Natural killer cell (primary cell): Measurements from ENCODE around the gene CA12. TPM values are rescaled to one million over a fixed set of nuclear protein-coding genes. Genes with fewer than 3 reads are reported as not detected.

ENCODE experiments used
- ATAC-seq, 3 donors: fragments of 150-1000 bp in 2 of 3; fragments of 200-7000 bp in 1 of 3; cut with Tn5 transposase; 1 replicate in 1 of 3; 2 replicates in 2 of 3; pipeline ENCODE4 v1.10.0; 2021; ENCODE audit warnings: mild to moderate bottlenecking in 2 of 3, moderate library complexity in 2 of 3
- DNase-seq, 2 donors: peaks; one replicate each; pipeline versions ENCODE4 v3.0.0 to v3.0.0-alpha.2; 2013 to 2021; ENCODE audit warnings: mixed read lengths in 1 of 2
- H3K27ac ChIP-seq: one replicate; pipeline ENCODE4 v1.5.1; 2013; ENCODE audit warnings: mild to moderate bottlenecking, low read length
- H3K27me3 ChIP-seq: one replicate; pipeline ENCODE4 v1.6.1; 2013; ENCODE audit warnings: low read length; ENCODE audit not compliant: control insufficient read depth, insufficient read depth
- H3K36me3 ChIP-seq: one replicate; pipeline ENCODE4 v1.6.1; 2013; ENCODE audit warnings: low read length; ENCODE audit not compliant: control insufficient read depth, insufficient read depth
- H3K4me1 ChIP-seq: one replicate; pipeline ENCODE4 v1.6.1; 2013; ENCODE audit warnings: low read length; ENCODE audit not compliant: control insufficient read depth, insufficient read depth
- H3K4me3 ChIP-seq: one replicate; pipeline ENCODE4 v1.5.1; 2013; ENCODE audit warnings: low read length
- H3K9me3 ChIP-seq: one replicate; pipeline ENCODE4 v1.6.1; 2013; ENCODE audit warnings: low read length; ENCODE audit not compliant: control insufficient read depth, insufficient read depth
- H3K27ac Mint-ChIP-seq, 2 donors: one replicate each; pipeline ENCODE4 v1.8.0; 2022; ENCODE audit warnings: mild to moderate bottlenecking in 2 of 2, mixed read lengths in 2 of 2, moderate library complexity in 1 of 2
- H3K27me3 Mint-ChIP-seq, 2 donors: one replicate each; pipeline ENCODE4 v1.8.0; 2022; ENCODE audit warnings: low read depth in 2 of 2, mixed read lengths in 2 of 2
- H3K36me3 Mint-ChIP-seq: one replicate; pipeline ENCODE4 v1.8.0; 2022; ENCODE audit warnings: mixed read lengths
- H3K4me1 Mint-ChIP-seq, 2 donors: one replicate each; pipeline ENCODE4 v1.8.0; 2022; ENCODE audit warnings: mixed read lengths in 2 of 2
- H3K4me3 Mint-ChIP-seq: one replicate; pipeline ENCODE4 v1.8.0; 2022; ENCODE audit warnings: mild to moderate bottlenecking, moderate library complexity, mixed read lengths
- H3K9me3 Mint-ChIP-seq, 2 donors: one replicate each; pipeline ENCODE4 v1.8.0; 2022; ENCODE audit warnings: mixed read lengths in 2 of 2
- WGBS: methylation state at CpG from one replicate; pipeline ENCODE4 v1.1.7; 2013; ENCODE audit warnings: missing lambda C conversion rate; ENCODE audit not compliant: insufficient coverage; 5-methylcytosine and 5-hydroxymethylcytosine counted together
- intact Hi-C: fragments of 100-400 bp; cut with micrococcal nuclease; formaldehyde crosslinking; loops from one replicate; pipeline ENCODE4 v1.14.2; 2022
- total RNA-seq, 4 donors: library from RNA; stranded (reverse); fragments of 120-200 nt in 1 of 4; gene quantifications; one replicate each; pipeline versions ENCODE4 v1.2.3 to v1.2.4, GENCODE V29; 2013 to 2022
- TF ChIP-seq, protein P1 (sequence below): fragments of 200-600 bp; IDR thresholded peaks from one replicate; pipeline ENCODE4 v1.8.0; 2022; ENCODE audit warnings: antibody characterized with exemption

CA12 gene
- total RNA-seq, 3 donors from 2014 or later (not counting 1 experiment from before 2014, with no cell fraction given) = not detected

DNA sequence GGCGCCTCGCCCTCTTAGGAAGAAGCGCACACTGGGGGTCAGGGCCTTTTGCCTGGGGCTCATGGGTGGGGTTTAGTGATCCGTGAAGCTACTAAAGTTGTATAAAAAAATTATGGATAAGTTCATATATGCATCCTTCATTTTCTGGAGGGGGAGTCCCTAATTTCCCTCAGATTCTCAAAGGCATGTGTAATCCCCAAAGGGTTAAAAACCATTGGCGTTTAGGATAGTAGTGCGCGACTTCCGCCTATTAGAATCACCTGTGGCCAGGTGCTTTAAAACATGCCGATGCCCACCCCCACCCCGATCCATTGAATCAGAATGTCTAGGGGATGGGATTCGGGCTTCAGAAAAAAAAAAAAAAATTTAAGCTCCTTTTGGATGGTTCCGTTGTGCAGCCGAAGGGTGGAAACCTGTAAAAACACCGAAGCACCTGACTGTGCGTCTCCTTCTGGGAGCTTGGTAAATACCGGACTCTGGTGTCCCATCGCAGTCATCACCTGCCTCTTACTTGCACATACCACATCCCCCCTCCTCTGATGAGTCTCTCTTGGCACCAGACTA lies 103.7 kb downstream of the CA12 start:
- Histone ChIP-seq H3K27me3 (no peaks in the 10 kb centered on the region), H3K4me3 (peak overlapping the region; percentile 96), H3K9me3 (no peaks in the 10 kb centered on the region), H3K36me3 (no peaks in the 10 kb centered on the region), H3K4me1 (peaks cover 24% of the 10 kb centered on the region), H3K27ac (peak overlapping the region; percentile 66)
- TF ChIP-seq, protein P1, sequence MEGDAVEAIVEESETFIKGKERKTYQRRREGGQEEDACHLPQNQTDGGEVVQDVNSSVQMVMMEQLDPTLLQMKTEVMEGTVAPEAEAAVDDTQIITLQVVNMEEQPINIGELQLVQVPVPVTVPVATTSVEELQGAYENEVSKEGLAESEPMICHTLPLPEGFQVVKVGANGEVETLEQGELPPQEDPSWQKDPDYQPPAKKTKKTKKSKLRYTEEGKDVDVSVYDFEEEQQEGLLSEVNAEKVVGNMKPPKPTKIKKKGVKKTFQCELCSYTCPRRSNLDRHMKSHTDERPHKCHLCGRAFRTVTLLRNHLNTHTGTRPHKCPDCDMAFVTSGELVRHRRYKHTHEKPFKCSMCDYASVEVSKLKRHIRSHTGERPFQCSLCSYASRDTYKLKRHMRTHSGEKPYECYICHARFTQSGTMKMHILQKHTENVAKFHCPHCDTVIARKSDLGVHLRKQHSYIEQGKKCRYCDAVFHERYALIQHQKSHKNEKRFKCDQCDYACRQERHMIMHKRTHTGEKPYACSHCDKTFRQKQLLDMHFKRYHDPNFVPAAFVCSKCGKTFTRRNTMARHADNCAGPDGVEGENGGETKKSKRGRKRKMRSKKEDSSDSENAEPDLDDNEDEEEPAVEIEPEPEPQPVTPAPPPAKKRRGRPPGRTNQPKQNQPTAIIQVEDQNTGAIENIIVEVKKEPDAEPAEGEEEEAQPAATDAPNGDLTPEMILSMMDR = no peak
- peak in 1 of 2 donors; percentile 35 for DNase-seq
- Mint-ChIP-seq H3K27me3 (no peaks in the 10 kb centered on the region), H3K9me3 (no peaks in the 10 kb centered on the region), H3K4me1 (peaks cover 25 to 43% of the 10 kb centered on the region in 2 donors), H3K27ac (peak overlapping the region; percentile 41 to 79), H3K36me3 (no peaks in the 10 kb centered on the region), H3K4me3 (peak overlapping the region; percentile 88)
- intact Hi-C loops = no loop called here
- WGBS = 15% methylated on average over 17 of the region's 17 CpGs
- ATAC-seq = no peak

- H3K4me1 Mint-ChIP-seq = peaks cover 25 to 43% of the 10 kb centered on the region in 2 donors
- H3K9me3 Mint-ChIP-seq = no peaks in the 10 kb centered on the region
Measured at GRCh38 chr15:63277038-63277892, 104.4 kb downstream of the CA12 start, which contains the start of gene APH1B. APH1B (plus strand) TSS chr15:63277605; CDS start chr15:63277624, 19 bp downstream.

DNA sequence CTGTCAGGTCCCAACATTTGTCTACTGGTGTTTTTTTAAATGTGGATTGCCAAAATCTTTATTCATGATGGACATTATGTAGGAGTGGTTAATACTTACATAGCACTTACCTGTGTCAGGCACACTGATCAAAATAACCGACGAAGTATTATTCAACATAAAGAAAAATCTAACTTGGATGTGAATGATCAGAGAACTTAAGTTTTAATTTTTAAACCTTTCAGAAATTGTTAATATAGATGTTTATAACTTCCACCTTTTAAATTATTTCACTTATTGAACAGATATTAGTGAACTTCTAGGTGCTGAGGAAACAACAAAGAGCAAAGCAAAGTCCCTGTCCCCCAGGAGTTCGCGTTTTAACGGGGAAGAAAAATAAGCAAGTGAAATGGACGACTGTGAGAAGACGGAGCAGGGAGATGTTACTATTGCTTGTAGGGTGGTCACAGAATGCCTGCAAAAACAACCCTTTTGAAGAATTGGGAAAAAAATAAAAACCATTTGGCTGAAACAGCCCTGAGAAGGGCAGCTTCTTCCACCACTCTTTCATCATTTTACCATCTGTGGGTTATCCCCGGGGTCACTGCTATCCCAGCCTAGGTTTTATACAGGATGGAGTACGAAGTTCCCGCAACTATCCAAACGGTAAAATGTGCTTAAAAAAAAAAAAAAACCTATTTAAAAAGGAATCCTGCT lies 105.2 kb downstream of the CA12 start:
- WGBS = 31% methylated on average over 9 of the region's 11 CpGs
- peak overlapping the region; percentile 82 for H3K4me3 Mint-ChIP-seq
- TF ChIP-seq, protein P1 = no peak
- ATAC-seq (no peak), DNase-seq (no peak)
- peaks cover 24% of the 10 kb centered on the region for H3K4me1 ChIP-seq
- H3K4me3 ChIP-seq = peak overlapping the region; percentile 96
- H3K27ac ChIP-seq = peak overlapping the region; percentile 74
- peaks cover 25 to 43% of the 10 kb centered on the region in 2 donors for H3K4me1 Mint-ChIP-seq
- no peaks in the 10 kb centered on the region for H3K9me3 Mint-ChIP-seq
- H3K36me3 Mint-ChIP-seq = no peaks in the 10 kb centered on the region
- no peaks in the 10 kb centered on the region for H3K27me3 Mint-ChIP-seq
- intact Hi-C loops = no loop called here
- H3K27me3 ChIP-seq = no peaks in the 10 kb centered on the region
- H3K9me3 ChIP-seq = no peaks in the 10 kb centered on the region
- H3K36me3 ChIP-seq = no peaks in the 10 kb centered on the region
- peak overlapping the region; percentile 82 for H3K27ac Mint-ChIP-seq

More at GRCh38 chr15:63277038-63277892, 104.4 kb downstream of the CA12 start, which contains the start of gene APH1B:
- DNase-seq (peak; percentile 63 to 87), ATAC-seq (peak; percentile 78 to 83 (median 81))
- WGBS = under 1% methylated on average over 78 of the region's 102 CpGs
- Histone ChIP-seq H3K4me3 (peak within 1 kb of the TSS; percentile 96), H3K27ac (peak within 1 kb of the TSS; percentile 74), H3K9me3 (no peaks in the 10 kb centered on the region), H3K4me1 (peaks cover 24% of the 10 kb centered on the region), H3K36me3 (no peaks in the 10 kb centered on the region), H3K27me3 (no peaks in the 10 kb centered on the region)
- peak within 1 kb of the TSS; percentile 82 for H3K27ac Mint-ChIP-seq
- TF ChIP-seq, protein P1 = no peak
- H3K27me3 Mint-ChIP-seq = no peaks in the 10 kb centered on the region
- intact Hi-C loops = no loop called here
- H3K4me3 Mint-ChIP-seq = peak within 1 kb of the TSS; percentile 88
- H3K36me3 Mint-ChIP-seq = no peaks in the 10 kb centered on the region
